A549 (cell line): ENCODE data around the gene RAD51B.

ENCODE experiments used
- CEBPB ChIP-seq, 2 experiments: fragments of >200 bp in 1 of 2; sonication (Bioruptor Twin) in 1 of 2; formaldehyde crosslinking in 1 of 2; IDR thresholded peaks; 2 replicates each; pipeline ENCODE4 v1.6.1; 2012 to 2016
- E2F6 ChIP-seq: IDR thresholded peaks from 2 replicates; pipeline ENCODE4 v1.6.1; 2012; ENCODE audit warnings: low read depth, borderline replicate concordance
- EP300 ChIP-seq, 2 experiments: fragments of >200 bp; sonication (Bioruptor Twin); formaldehyde crosslinking; IDR thresholded peaks; 2 replicates in 1 of 2; 3 replicates in 1 of 2; pipeline ENCODE4 v1.6.1; 2016 to 2017
- JUN ChIP-seq, 2 experiments: fragments of >200 bp; sonication (Bioruptor Twin); formaldehyde crosslinking; IDR thresholded peaks; 2 replicates in 1 of 2; 3 replicates in 1 of 2; pipeline ENCODE4 v1.6.1; 2016 to 2017
- POLR2A ChIP-seq: IDR thresholded peaks from 2 replicates; pipeline ENCODE4 v1.6.1; 2012; ENCODE audit warnings: mild to moderate bottlenecking, low read length
- RFX5 ChIP-seq: fragments of 450-650 bp; IDR thresholded peaks from 2 replicates; pipeline ENCODE4 v1.7.1; 2014; ENCODE audit warnings: antibody characterized with exemption, mild to moderate bottlenecking, moderate library complexity
- SMC3 ChIP-seq: fragments of >200 bp; sonication (Bioruptor Twin); formaldehyde crosslinking; IDR thresholded peaks from 3 replicates; pipeline ENCODE4 v1.6.1; 2018; ENCODE audit warnings: inconsistent platforms
- USF2 ChIP-seq: fragments of 450-650 bp; IDR thresholded peaks from 2 replicates; pipeline ENCODE4 v1.6.1; 2014; ENCODE audit warnings: antibody characterized with exemption
- TF ChIP-seq, protein P1 (sequence below): fragments of >200 bp; sonication (Bioruptor Twin); formaldehyde crosslinking; IDR thresholded peaks from 3 replicates; pipeline ENCODE4 v1.5.1; 2016
- TF ChIP-seq, protein P2 (sequence below): IDR thresholded peaks from 2 replicates; pipeline ENCODE4 v1.6.1; 2012

DNA sequence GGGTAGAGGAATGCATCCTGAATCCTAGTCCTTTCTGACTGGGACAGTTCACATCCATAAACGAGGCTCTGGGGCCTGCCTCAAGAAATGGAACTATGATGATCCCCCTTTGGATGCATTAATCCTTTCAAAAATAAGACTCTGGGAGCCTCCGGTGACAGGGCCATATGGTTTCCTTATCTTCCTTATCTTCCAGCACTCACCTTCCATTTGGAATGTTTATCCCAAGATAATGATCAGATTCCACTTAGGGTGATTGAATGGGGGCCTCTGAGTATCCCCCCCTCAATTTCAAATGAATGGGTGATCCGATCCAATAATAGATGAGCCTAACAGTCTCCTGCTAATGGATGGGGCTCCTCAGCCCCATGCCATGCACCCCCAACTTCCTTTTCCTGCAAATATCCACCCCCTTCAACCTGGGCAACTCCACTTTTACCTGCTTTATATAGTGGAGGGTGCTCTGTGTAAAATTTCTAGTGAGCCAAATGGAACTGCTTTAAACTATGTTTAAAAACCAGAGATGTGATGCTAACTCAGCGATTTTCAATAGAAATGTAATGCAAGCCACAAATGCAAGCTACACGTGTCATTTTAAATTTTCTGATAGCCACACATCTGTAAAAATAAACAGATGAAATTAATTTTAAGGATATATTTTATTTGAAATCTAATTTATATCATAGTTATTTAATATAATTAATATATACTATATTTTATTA is 815.5 kb downstream of the RAD51B start:
- no peak for TF ChIP-seq CEBPB (IDR thresholded peaks at IDR 0.05)
- TF ChIP-seq RFX5, result no peak
- no peak for TF ChIP-seq USF2
- TF ChIP-seq, protein P1, sequence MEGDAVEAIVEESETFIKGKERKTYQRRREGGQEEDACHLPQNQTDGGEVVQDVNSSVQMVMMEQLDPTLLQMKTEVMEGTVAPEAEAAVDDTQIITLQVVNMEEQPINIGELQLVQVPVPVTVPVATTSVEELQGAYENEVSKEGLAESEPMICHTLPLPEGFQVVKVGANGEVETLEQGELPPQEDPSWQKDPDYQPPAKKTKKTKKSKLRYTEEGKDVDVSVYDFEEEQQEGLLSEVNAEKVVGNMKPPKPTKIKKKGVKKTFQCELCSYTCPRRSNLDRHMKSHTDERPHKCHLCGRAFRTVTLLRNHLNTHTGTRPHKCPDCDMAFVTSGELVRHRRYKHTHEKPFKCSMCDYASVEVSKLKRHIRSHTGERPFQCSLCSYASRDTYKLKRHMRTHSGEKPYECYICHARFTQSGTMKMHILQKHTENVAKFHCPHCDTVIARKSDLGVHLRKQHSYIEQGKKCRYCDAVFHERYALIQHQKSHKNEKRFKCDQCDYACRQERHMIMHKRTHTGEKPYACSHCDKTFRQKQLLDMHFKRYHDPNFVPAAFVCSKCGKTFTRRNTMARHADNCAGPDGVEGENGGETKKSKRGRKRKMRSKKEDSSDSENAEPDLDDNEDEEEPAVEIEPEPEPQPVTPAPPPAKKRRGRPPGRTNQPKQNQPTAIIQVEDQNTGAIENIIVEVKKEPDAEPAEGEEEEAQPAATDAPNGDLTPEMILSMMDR, result no peak
- no peak for TF ChIP-seq E2F6
- no peak for TF ChIP-seq SMC3
- TF ChIP-seq POLR2A, result no peak
- TF ChIP-seq, protein P2, sequence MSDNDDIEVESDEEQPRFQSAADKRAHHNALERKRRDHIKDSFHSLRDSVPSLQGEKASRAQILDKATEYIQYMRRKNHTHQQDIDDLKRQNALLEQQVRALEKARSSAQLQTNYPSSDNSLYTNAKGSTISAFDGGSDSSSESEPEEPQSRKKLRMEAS, result no peak
- TF ChIP-seq EP300 (IDR thresholded peaks at IDR 0.05), result no peak
- no peak for TF ChIP-seq JUN (IDR thresholded peaks at IDR 0.05)
